B cell (primary cell): ENCODE data around the gene DDR2. TPM values are rescaled to one million over a fixed set of nuclear protein-coding genes. Genes with fewer than 3 reads are reported as not detected.

ENCODE experiments used
- ATAC-seq: fragments of 200-7000 bp; cut with Tn5 transposase; one replicate; pipeline ENCODE4 v1.10.0; 2021; ENCODE audit warnings: low read depth, mild to moderate bottlenecking, moderate number of reproducible peaks, moderate library complexity
- CTCF ChIA-PET: fragments of 350-600 bp; sonication (Branson Sonifier 250); formaldehyde crosslinking; loops from one replicate; lab custom pipeline; 2021; ENCODE audit warnings: antibody characterized with exemption, inconsistent platforms; lab: Charles Lee
- POLR2A ChIA-PET: fragments of 350-600 bp; sonication (Branson Sonifier 250); formaldehyde crosslinking; loops from one replicate; lab custom pipeline; 2021; ENCODE audit warnings: antibody characterized with exemption; lab: Charles Lee
- DNase-seq: peaks from one replicate; pipeline ENCODE4 v3.0.0; 2013
- H2AFZ ChIP-seq: 2 replicates; pipeline ENCODE4 v1.6.1; 2012; ENCODE audit warnings: mild to moderate bottlenecking, low read depth, low read length; ENCODE audit not compliant: insufficient read depth, poor library complexity, severe bottlenecking
- H3K27ac ChIP-seq, 2 donors: 1 replicate in 1 of 2; 2 replicates in 1 of 2; pipeline ENCODE4 v1.5.1; 2012 to 2013; ENCODE audit warnings: low read length in 2 of 2, mild to moderate bottlenecking in 2 of 2, moderate library complexity in 1 of 2
- H3K27me3 ChIP-seq, 4 experiments: fragments of 200-600 bp in 1 of 4; sonication (generic) in 1 of 4; replicated peaks in 1 of 4; 1 replicate in 2 of 4; 2 replicates in 2 of 4; pipeline versions ENCODE4 v1.6.1 to v1.7.0; 2013 to 2016; ENCODE audit warnings: low read length in 3 of 4, mild to moderate bottlenecking in 2 of 4, mixed read lengths in 1 of 4, moderate library complexity in 1 of 4; ENCODE audit not compliant: insufficient read depth in 4 of 4, control insufficient read depth in 3 of 4; ENCODE audit errors: control extremely low read depth in 1 of 4
- H3K36me3 ChIP-seq, 2 experiments: replicated peaks in 1 of 2; 1 replicate in 1 of 2; 2 replicates in 1 of 2; pipeline versions ENCODE4 v1.6.1 to v1.7.1; 2013; ENCODE audit warnings: low read length in 1 of 2; ENCODE audit not compliant: insufficient read depth in 2 of 2, control insufficient read depth in 1 of 2; ENCODE audit errors: control extremely low read depth in 1 of 2, extremely low read depth in 1 of 2
- H3K4me1 ChIP-seq, 2 donors: fragments of 200-600 bp in 1 of 2; sonication (generic) in 1 of 2; 1 replicate in 1 of 2; 2 replicates in 1 of 2; pipeline versions ENCODE4 v1.5.1 to v1.6.1; 2013 to 2017; ENCODE audit warnings: low read length in 2 of 2; ENCODE audit not compliant: control insufficient read depth in 2 of 2, insufficient read depth in 2 of 2
- H3K4me2 ChIP-seq: replicated peaks from 2 replicates; pipeline ENCODE3; 2012; ENCODE audit warnings: mild to moderate bottlenecking, low read depth, low read length; ENCODE audit not compliant: poor library complexity, severe bottlenecking
- H3K4me3 ChIP-seq, 5 experiments: fragments of 200-600 bp in 1 of 5; sonication (generic) in 1 of 5; 1 replicate in 3 of 5; 2 replicates in 2 of 5; pipeline versions ENCODE4 v1.5.1 to v1.7.0; 2011 to 2016; ENCODE audit warnings: low read length in 4 of 5, mild to moderate bottlenecking in 4 of 5, low read depth in 2 of 5, control low read depth in 1 of 5, moderate library complexity in 1 of 5; ENCODE audit not compliant: insufficient read depth in 1 of 5; ENCODE audit errors: control extremely low read depth in 1 of 5, extremely low read depth in 1 of 5
- H3K79me2 ChIP-seq: fragments of 200-600 bp; sonication (generic); one replicate; pipeline ENCODE4 v1.6.0; 2016; ENCODE audit warnings: low read length; ENCODE audit not compliant: control insufficient read depth, insufficient read depth
- H3K9ac ChIP-seq: fragments of 200-600 bp; sonication (generic); 2 replicates; pipeline ENCODE4 v1.6.1; 2017; ENCODE audit warnings: mild to moderate bottlenecking, low read length, moderate library complexity
- H3K9me3 ChIP-seq, 3 donors: one replicate each; pipeline versions ENCODE4 v1.6.1 to v1.7.1; 2013; ENCODE audit warnings: low read length in 2 of 3; ENCODE audit not compliant: control insufficient read depth in 2 of 3, insufficient read depth in 1 of 3; ENCODE audit errors: control extremely low read depth in 1 of 3
- H4K20me1 ChIP-seq: 2 replicates; pipeline ENCODE4 v1.6.0; 2012; ENCODE audit warnings: mild to moderate bottlenecking, low read length; ENCODE audit not compliant: insufficient read depth, control insufficient read depth, poor library complexity, severe bottlenecking
- H3K27ac Mint-ChIP-seq: one replicate; pipeline ENCODE4 v1.8.0; 2021; ENCODE audit warnings: mixed read lengths
- H3K27me3 Mint-ChIP-seq: one replicate; pipeline ENCODE4 v1.8.0; 2021; ENCODE audit warnings: mixed read lengths
- H3K4me1 Mint-ChIP-seq: one replicate; pipeline ENCODE4 v1.8.0; 2021; ENCODE audit warnings: mixed read lengths
- H3K4me3 Mint-ChIP-seq: one replicate; pipeline ENCODE4 v1.8.0; 2021; ENCODE audit warnings: mixed read lengths
- H3K9me3 Mint-ChIP-seq: one replicate; pipeline ENCODE4 v1.8.0; 2022; ENCODE audit warnings: mixed read lengths; ENCODE audit not compliant: insufficient read depth
- CTCF ChIP-seq: fragments of 200-600 bp; IDR thresholded peaks from one replicate; pipeline ENCODE4 v1.8.0; 2022; ENCODE audit warnings: antibody characterized with exemption, mild to moderate bottlenecking
- EZH2 ChIP-seq: IDR thresholded peaks from 2 replicates; pipeline ENCODE4 v1.6.1; 2012; ENCODE audit warnings: borderline replicate concordance, low read depth, mild to moderate bottlenecking, moderate library complexity, low read length; ENCODE audit not compliant: insufficient read depth, poor library complexity, severe bottlenecking
- whole genome bisulfite sequencing: methylation state at CpG from one replicate; pipeline ENCODE4 v1.1.5; 2013; ENCODE audit warnings: missing lambda C conversion rate; ENCODE audit not compliant: insufficient coverage; 5-methylcytosine and 5-hydroxymethylcytosine counted together
- intact Hi-C: fragments of 100-400 bp; cut with micrococcal nuclease; formaldehyde crosslinking; loops from one replicate; pipeline ENCODE4 v1.10.0; 2022
- polyA plus RNA-seq: library from polyadenylated mRNA; depleted of rRNA; stranded (reverse); fragments of >200 nt; gene quantifications from 2 replicates; pipeline ENCODE4 v1.2.3, GENCODE V29; 2012
- total RNA-seq, 2 donors: library from RNA; stranded (reverse); fragments of 120-200 nt in 1 of 2; gene quantifications; 1 replicate in 1 of 2; 2 replicates in 1 of 2; pipeline versions ENCODE4 v1.2.3 to v1.2.4, GENCODE V29; 2013 to 2022

DDR2 gene
- total and polyA plus RNA-seq, 2 donors (not counting 1 experiment from before 2014, with no cell fraction given) = 0.12 to 0.24 TPM

GRCh38 chr1:162710345-162710744 is 78.1 kb downstream of the DDR2 start:
- Histone ChIP-seq H3K79me2 (no peaks in the 10 kb centered on the region), H4K20me1 (no peaks in the 10 kb centered on the region), H3K4me1 (no peaks in the 10 kb centered on the region), H3K4me3 (no peak overlapping the region), H3K27ac (no peak overlapping the region), H2AFZ (no peak overlapping the region), H3K9me3 (no peaks in the 10 kb centered on the region), H3K9ac (no peak overlapping the region), H3K4me2 (no peak overlapping the region), H3K36me3 (no peaks in the 10 kb centered on the region), H3K27me3 (no peaks in the 10 kb centered on the region)
- ATAC-seq (no peak), DNase-seq (no peak)
- POLR2A ChIA-PET = no interaction called here
- WGBS = no CpG with 5 or more reads among the region's 1 CpG
- Mint-ChIP-seq H3K27ac (no peak overlapping the region), H3K4me1 (no peaks in the 10 kb centered on the region), H3K4me3 (no peak overlapping the region), H3K27me3 (peaks cover 4% of the 10 kb centered on the region), H3K9me3 (no peaks in the 10 kb centered on the region)
- TF ChIP-seq EZH2 (no peak), CTCF (no peak)
- intact Hi-C loops = no loop called here
- CTCF ChIA-PET = no interaction called here

GRCh38 chr1:162710780-162711465 is 78.7 kb downstream of the DDR2 start:
- H3K27ac Mint-ChIP-seq = no peak overlapping the region
- H3K27me3 Mint-ChIP-seq = peaks cover 7% of the 10 kb centered on the region
- Histone ChIP-seq H3K9me3 (no peaks in the 10 kb centered on the region), H3K4me2 (no peak overlapping the region), H3K79me2 (no peaks in the 10 kb centered on the region), H2AFZ (no peak overlapping the region), H3K4me3 (no peak overlapping the region), H3K4me1 (no peaks in the 10 kb centered on the region), H3K27me3 (no peaks in the 10 kb centered on the region), H3K27ac (no peak overlapping the region), H3K9ac (no peak overlapping the region), H3K36me3 (no peaks in the 10 kb centered on the region), H4K20me1 (no peaks in the 10 kb centered on the region)
- ChIA-PET POLR2A (no interaction called here), CTCF (no interaction called here)
- TF ChIP-seq EZH2 (no peak), CTCF (no peak)
- 69% methylated on average over 2 of the region's 4 CpGs for WGBS
- no peak overlapping the region for H3K4me3 Mint-ChIP-seq
- no peak for DNase-seq
- no peak for ATAC-seq
- no peaks in the 10 kb centered on the region for H3K9me3 Mint-ChIP-seq
- intact Hi-C loops = no loop called here
- no peaks in the 10 kb centered on the region for H3K4me1 Mint-ChIP-seq
